DOHH2 (cell line): ENCODE results near the gene LRFN4.

Source experiments
- H3F3A ChIP-seq: fragments of 200-600 bp; sonication (generic), shearing (Covaris generic); 2 replicates; pipeline ENCODE4 v1.6.0; 2016; ENCODE audit warnings: antibody characterized with exemption, mild to moderate bottlenecking; ENCODE audit not compliant: control insufficient read depth, insufficient read depth
- H3K27ac ChIP-seq: fragments of 200-600 bp; sonication (generic); 2 replicates; pipeline ENCODE4 v1.5.1; 2014; ENCODE audit warnings: low read depth, mild to moderate bottlenecking, low read length, moderate library complexity
- H3K27me3 ChIP-seq: fragments of 200-600 bp; sonication (generic); 2 replicates; pipeline ENCODE4 v1.6.1; 2014; ENCODE audit warnings: mild to moderate bottlenecking, low read length, mixed read lengths; ENCODE audit not compliant: control insufficient read depth
- H3K36me3 ChIP-seq: fragments of 200-600 bp; sonication (generic); 2 replicates; pipeline ENCODE4 v1.6.1; 2014; ENCODE audit warnings: mild to moderate bottlenecking, low read length, moderate library complexity, mixed read lengths; ENCODE audit not compliant: control insufficient read depth
- H3K4me1 ChIP-seq: fragments of 200-600 bp; sonication (generic); 2 replicates; pipeline ENCODE4 v1.6.1; 2014; ENCODE audit warnings: mild to moderate bottlenecking, low read length, mixed read lengths; ENCODE audit not compliant: control insufficient read depth
- H3K4me2 ChIP-seq: fragments of 200-600 bp; sonication (generic); 2 replicates; pipeline ENCODE4 v1.6.0; 2014; ENCODE audit warnings: mild to moderate bottlenecking, low read length, moderate library complexity
- H3K4me3 ChIP-seq: fragments of 200-600 bp; sonication (generic); 2 replicates; pipeline ENCODE4 v1.5.1; 2014; ENCODE audit warnings: mild to moderate bottlenecking, low read length, mixed read lengths
- H3K79me2 ChIP-seq: fragments of 200-600 bp; sonication (generic); 2 replicates; pipeline ENCODE4 v1.6.1; 2014; ENCODE audit warnings: mild to moderate bottlenecking, low read length, mixed read lengths; ENCODE audit not compliant: control insufficient read depth
- H3K9me2 ChIP-seq: fragments of 200-600 bp; sonication (generic); replicated peaks from 2 replicates; pipeline ENCODE4 v1.6.1; 2014; ENCODE audit warnings: mild to moderate bottlenecking, low read length, mixed read lengths; ENCODE audit not compliant: control insufficient read depth
- H3K9me3 ChIP-seq: fragments of 200-600 bp; sonication (generic); 2 replicates; pipeline ENCODE4 v1.6.1; 2014; ENCODE audit warnings: antibody characterized with exemption, low read length, mixed read lengths; ENCODE audit not compliant: control insufficient read depth, insufficient read depth
- H4K20me1 ChIP-seq: fragments of 200-600 bp; sonication (generic); 2 replicates; pipeline ENCODE4 v1.6.0; 2014; ENCODE audit warnings: low read depth, mild to moderate bottlenecking, antibody characterized with exemption, low read length, moderate library complexity; ENCODE audit not compliant: control insufficient read depth, insufficient read depth
- EZH2phosphoT487 ChIP-seq: fragments of 200-600 bp; sonication (generic); IDR thresholded peaks from 2 replicates; pipeline ENCODE4 v1.6.1; 2017; ENCODE audit warnings: borderline replicate concordance, mild to moderate bottlenecking, antibody characterized with exemption, low read length, moderate library complexity, mixed read lengths
- TF ChIP-seq, protein P1 (sequence below): fragments of 200-600 bp; sonication (generic); IDR thresholded peaks from one replicate; pipeline ENCODE4 v1.5.1; 2014; ENCODE audit warnings: antibody characterized with exemption, mild to moderate bottlenecking, low read depth, low read length; ENCODE audit not compliant: poor library complexity, severe bottlenecking

The LRFN4 gene

DNA sequence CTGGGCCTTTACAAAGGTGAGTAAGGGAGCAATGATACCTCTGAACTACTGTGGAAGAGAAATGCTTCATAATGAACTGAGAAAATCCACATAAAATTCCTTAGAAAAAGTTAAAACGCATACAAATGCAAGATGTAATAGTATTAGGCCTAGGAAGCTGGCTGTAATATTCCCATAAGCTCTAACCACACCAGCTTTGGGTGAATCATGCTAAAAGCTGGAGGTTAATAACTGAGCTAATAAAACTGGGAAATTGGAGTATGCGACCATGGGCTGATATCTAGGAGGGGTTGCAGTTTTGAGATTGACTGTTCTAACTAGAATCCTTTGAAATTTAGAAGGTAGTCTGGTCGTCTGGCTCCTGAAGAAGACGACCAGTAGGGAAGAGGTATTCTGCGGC, 42.2 kb upstream of the LRFN4 start:
- H3K27ac ChIP-seq = no peak overlapping the region
- H3K9me3 ChIP-seq = no peaks in the 10 kb centered on the region
- H4K20me1 ChIP-seq = no peaks in the 10 kb centered on the region
- no peak for TF ChIP-seq EZH2phosphoT487
- TF ChIP-seq, protein P1, sequence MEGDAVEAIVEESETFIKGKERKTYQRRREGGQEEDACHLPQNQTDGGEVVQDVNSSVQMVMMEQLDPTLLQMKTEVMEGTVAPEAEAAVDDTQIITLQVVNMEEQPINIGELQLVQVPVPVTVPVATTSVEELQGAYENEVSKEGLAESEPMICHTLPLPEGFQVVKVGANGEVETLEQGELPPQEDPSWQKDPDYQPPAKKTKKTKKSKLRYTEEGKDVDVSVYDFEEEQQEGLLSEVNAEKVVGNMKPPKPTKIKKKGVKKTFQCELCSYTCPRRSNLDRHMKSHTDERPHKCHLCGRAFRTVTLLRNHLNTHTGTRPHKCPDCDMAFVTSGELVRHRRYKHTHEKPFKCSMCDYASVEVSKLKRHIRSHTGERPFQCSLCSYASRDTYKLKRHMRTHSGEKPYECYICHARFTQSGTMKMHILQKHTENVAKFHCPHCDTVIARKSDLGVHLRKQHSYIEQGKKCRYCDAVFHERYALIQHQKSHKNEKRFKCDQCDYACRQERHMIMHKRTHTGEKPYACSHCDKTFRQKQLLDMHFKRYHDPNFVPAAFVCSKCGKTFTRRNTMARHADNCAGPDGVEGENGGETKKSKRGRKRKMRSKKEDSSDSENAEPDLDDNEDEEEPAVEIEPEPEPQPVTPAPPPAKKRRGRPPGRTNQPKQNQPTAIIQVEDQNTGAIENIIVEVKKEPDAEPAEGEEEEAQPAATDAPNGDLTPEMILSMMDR = no peak
- no peaks in the 10 kb centered on the region for H3K79me2 ChIP-seq
- H3K4me1 ChIP-seq = peaks cover 21% of the 10 kb centered on the region
- no peaks in the 10 kb centered on the region; the same call in 1 of the 2 replicates for H3F3A ChIP-seq
- no peaks in the 10 kb centered on the region for H3K27me3 ChIP-seq
- no peaks in the 10 kb centered on the region for H3K9me2 ChIP-seq
- H3K36me3 ChIP-seq = no peaks in the 10 kb centered on the region
- H3K4me3 ChIP-seq = no peak overlapping the region
- no peak overlapping the region for H3K4me2 ChIP-seq

DNA sequence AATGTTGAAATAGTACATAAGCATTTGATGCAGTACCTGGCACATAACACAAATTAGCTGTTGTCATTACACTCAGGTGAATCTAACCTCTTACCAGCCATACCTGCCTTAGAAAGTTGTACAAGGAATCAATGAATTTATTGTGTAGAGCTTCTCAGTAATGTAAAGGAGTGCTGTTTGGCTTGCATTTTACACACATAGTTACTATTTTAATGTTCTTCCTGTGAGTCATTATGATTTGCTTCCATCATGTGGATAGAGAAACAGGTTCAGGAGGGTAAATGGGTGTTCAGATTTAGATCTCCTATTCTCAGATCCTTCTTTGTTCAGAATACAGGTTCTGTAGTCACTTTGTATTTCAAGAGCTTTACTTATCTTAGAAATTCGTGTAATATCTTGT, 41.2 kb upstream of the LRFN4 start:
- peaks cover 21% of the 10 kb centered on the region for H3K4me1 ChIP-seq
- no peaks in the 10 kb centered on the region for H4K20me1 ChIP-seq
- no peak overlapping the region for H3K4me3 ChIP-seq
- H3F3A ChIP-seq = no peaks in the 10 kb centered on the region; the same call in 1 of the 2 replicates
- no peak overlapping the region for H3K27ac ChIP-seq
- H3K9me3 ChIP-seq = no peaks in the 10 kb centered on the region
- H3K36me3 ChIP-seq = no peaks in the 10 kb centered on the region
- TF ChIP-seq, protein P1 = no peak
- no peak for TF ChIP-seq EZH2phosphoT487
- H3K9me2 ChIP-seq = no peaks in the 10 kb centered on the region
- H3K79me2 ChIP-seq = no peaks in the 10 kb centered on the region
- H3K4me2 ChIP-seq = peak overlapping the region; percentile 32
- no peaks in the 10 kb centered on the region for H3K27me3 ChIP-seq

DNA sequence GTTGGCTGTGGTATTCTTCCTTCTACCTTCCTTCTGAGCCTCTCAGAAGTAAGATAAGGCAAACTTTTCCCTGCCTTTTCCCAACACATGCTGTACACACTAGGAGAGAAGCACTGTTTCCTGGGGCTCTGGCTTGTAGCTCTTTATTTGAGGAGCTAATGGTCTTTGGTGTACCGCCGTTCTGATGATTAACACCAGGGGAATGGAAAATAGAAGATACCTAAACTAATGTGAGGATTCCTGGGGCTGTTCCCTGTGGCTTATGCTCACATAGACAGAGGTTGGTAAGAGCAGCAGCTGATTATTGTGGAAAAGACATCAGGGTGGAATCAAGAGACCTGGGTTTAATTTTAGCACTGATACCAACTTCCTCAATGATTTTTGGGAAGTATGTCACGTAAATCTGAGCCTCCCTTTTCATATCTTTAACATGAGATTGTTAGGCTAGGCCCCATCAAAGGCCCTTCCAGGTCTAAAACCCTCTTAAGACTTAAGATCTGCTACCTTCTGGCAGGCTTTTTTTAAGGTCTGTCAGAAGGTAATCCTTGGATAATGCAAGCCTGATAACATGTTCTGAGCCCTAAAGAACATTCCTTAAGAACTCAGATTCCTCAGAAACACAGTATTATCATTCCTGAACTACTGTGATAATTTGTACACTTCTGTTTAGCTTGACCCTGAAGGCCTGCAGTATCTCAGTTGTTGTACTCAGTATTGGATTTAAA, 38.5 kb upstream of the LRFN4 start:
- no peaks in the 10 kb centered on the region for H3K79me2 ChIP-seq
- no peaks in the 10 kb centered on the region for H3K9me2 ChIP-seq
- no peaks in the 10 kb centered on the region for H3K9me3 ChIP-seq
- peaks cover 13% of the 10 kb centered on the region for H3K4me1 ChIP-seq
- TF ChIP-seq, protein P1 = no peak
- TF ChIP-seq EZH2phosphoT487 = no peak
- no peaks in the 10 kb centered on the region for H4K20me1 ChIP-seq
- no peaks in the 10 kb centered on the region for H3K27me3 ChIP-seq
- no peak overlapping the region for H3K4me2 ChIP-seq
- H3K4me3 ChIP-seq = no peak overlapping the region
- H3K36me3 ChIP-seq = no peaks in the 10 kb centered on the region
- no peak overlapping the region for H3K27ac ChIP-seq
- H3F3A ChIP-seq = no peaks in the 10 kb centered on the region; the same call in 1 of the 2 replicates
